ENCODE measurements around the gene NUCB1. TPM values are rescaled to one million over a fixed set of nuclear protein-coding genes. Genes with fewer than 3 reads are reported as not detected.

Gene NUCB1
- total and polyA plus RNA-seq, 9 of the 15 experiments (the other 6 are each of a cell fraction or from before 2014, with no cell fraction given), result 3.1 to 153 (median 71.7) TPM

- no peak for TF ChIP-seq GTF2B (IDR thresholded peaks at IDR 0.05; ENCODE audit: extremely low read depth, insufficient read length)
- TF ChIP-seq CBFA2T3 (IDR thresholded peaks at IDR 0.05), result 0 out of 2 replicates have a peak, but pooled peaks have one; percentile 22
Observed at GRCh38 chr19:48914181-48914580, 14.1 kb downstream of the NUCB1 start (continued).

- BruUV-seq (replicated peaks), result no TSS peak
- Histone ChIP-seq H4K20me1 (replicated peaks; ENCODE audit: control insufficient read depth, insufficient read depth, low read length) (no peaks in the 10 kb centered on the region), H2AFZ (ENCODE audit: low read depth, low read length) (no peak overlapping the region), H3K27ac (ENCODE audit: extremely low read depth, low read depth, low read length) (no peak overlapping the region), H3K27me3 (ENCODE audit: control insufficient read depth in 2 of 2, insufficient read depth in 2 of 2, low read length in 2 of 2) (no peaks in the 10 kb centered on the region), H3K9me3 (replicated peaks; ENCODE audit: control insufficient read depth, insufficient read depth, low read depth, low read length) (no peaks in the 10 kb centered on the region), H3K4me2 (ENCODE audit: insufficient read depth, low read length) (no peak overlapping the region), H3K9ac (ENCODE audit: insufficient read depth in 1 of 2, low read depth in 2 of 2, low read length in 2 of 2) (no peak overlapping the region), H3K36me3 (ENCODE audit: control insufficient read depth, insufficient read depth, low read length) (peaks cover 80% of the 10 kb centered on the region), H3K79me2 (ENCODE audit: control insufficient read depth, insufficient read depth, low read length) (no peaks in the 10 kb centered on the region), H3K4me1 (replicated peaks in 1 of 2; ENCODE audit: control insufficient read depth in 2 of 2, insufficient read depth in 2 of 2, low read length in 2 of 2) (peaks cover 0 to 9% of the 10 kb centered on the region in 2 experiments; a peak in 3 of 5 replicates), H3K9me1 (ENCODE audit: control insufficient read depth, insufficient read depth, low read length) (no peaks in the 10 kb centered on the region), H3K4me3 (no peak overlapping the region)
- in situ Hi-C loops (cut with MboI), result no loop called here
- FAIRE-seq (no peak), DNase-seq (ENCODE audit: extremely low read depth in 1 of 4, low spot score in 3 of 4) (no peak), ATAC-seq (no peak)
- intact Hi-C loops (cut with micrococcal nuclease), result no loop called here
- POLR2A ChIA-PET, result interaction anchor here (1.2 to 4.7 kb wide), 7 partner anchors 12 to 52 kb away, joined by 3 to 37 read pairs (median 5); partner anchors contain the start of genes DHDH, FTL, NUCB1 and PPP1R15A
- TF ChIP-seq ZNF639 (CRISPR knock-in tag; conservative IDR thresholded peaks at IDR 0.05 in 1 of 2, IDR thresholded peaks at IDR 0.05 in 1 of 2), result no peak
- TF ChIP-seq RBM25 (IDR thresholded peaks at IDR 0.05; ENCODE audit: low read depth, low read length, severe bottlenecking), result peak; percentile 8
- peak; percentile 68 for TF ChIP-seq ZNF121 (CRISPR knock-in tag; conservative IDR thresholded peaks at IDR 0.05)
- 84% methylated on average over 8 of the region's 8 CpGs for WGBS (ENCODE audit: insufficient coverage, low coverage, missing lambda C conversion rate)
- CTCF ChIA-PET (ENCODE audit: low intra/inter-chr PET ratio), result no interaction called here
Observed at GRCh38 chr19:48915757-48916156, 15.6 kb downstream of the NUCB1 start.
